A549 (cell line): ENCODE data around the gene PYCARD. TPM values are rescaled to one million over a fixed set of nuclear protein-coding genes. Genes with fewer than 3 reads are reported as not detected.

Experiments
- ATAC-seq, 2 experiments: fragments of 200-7000 bp in 1 of 2; fragments of >200 bp in 1 of 2; cut with Nextera tagmentation in 1 of 2; cut with Tn5 transposase in 1 of 2; 3 replicates each; pipeline versions ENCODE4 v1.8.0 to v1.9.1; 2018 to 2020; ENCODE audit warnings: mild to moderate bottlenecking in 1 of 2, moderate library complexity in 1 of 2
- CTCF ChIA-PET: fragments of 300-600 bp; sonication (Branson Sonifier 250); formaldehyde crosslinking; extraction: SDS; loops from one replicate; lab custom pipeline; 2021; ENCODE audit warnings: antibody characterized with exemption, inconsistent platforms; lab: Yijun Ruan, JAX
- POLR2A ChIA-PET: fragments of 350-600 bp; formaldehyde crosslinking; extraction: SDS; loops from one replicate; lab custom pipeline; 2021; ENCODE audit warnings: antibody characterized with exemption, inconsistent platforms; lab: Yijun Ruan, JAX
- DNase-seq, 2 experiments: peaks; one replicate each; pipeline versions ENCODE4 v3.0.0 to v3.0.0-alpha.2; 2011 to 2016; ENCODE audit warnings: low read depth in 1 of 2, low spot score in 1 of 2
- FAIRE-seq: peaks from 2 replicates; lab custom pipeline; 2011; peaks lifted over from hg19 to GRCh38; lab: Jason Lieb, UNC
- H3K27ac ChIP-seq, 2 experiments: fragments of >200 bp; sonication (Bioruptor Twin); formaldehyde crosslinking; 3 replicates each; pipeline ENCODE4 v1.5.1; 2016 to 2017
- H3K4me1 ChIP-seq: fragments of >200 bp; sonication (Bioruptor Twin); formaldehyde crosslinking; 3 replicates; pipeline ENCODE4 v1.6.1; 2016
- H3K4me2 ChIP-seq: fragments of >200 bp; sonication (Bioruptor Twin); formaldehyde crosslinking; 3 replicates; pipeline ENCODE4 v1.6.1; 2016
- H3K4me3 ChIP-seq: fragments of >200 bp; sonication (Bioruptor Twin); formaldehyde crosslinking; 3 replicates; pipeline ENCODE4 v1.5.1; 2016
- H3K9me3 ChIP-seq: fragments of >200 bp; sonication (Bioruptor Twin); formaldehyde crosslinking; 3 replicates; pipeline ENCODE4 v1.6.1; 2016
- BCL3 ChIP-seq: fragments of >200 bp; sonication (Bioruptor Twin); formaldehyde crosslinking; IDR thresholded peaks from 3 replicates; pipeline ENCODE4 v1.6.1; 2016
- BHLHE40 ChIP-seq: IDR thresholded peaks from 2 replicates; pipeline ENCODE4 v1.6.1; 2012; ENCODE audit warnings: low read depth, low read length, inconsistent platforms
- CEBPB ChIP-seq, 2 experiments: fragments of >200 bp in 1 of 2; sonication (Bioruptor Twin) in 1 of 2; formaldehyde crosslinking in 1 of 2; IDR thresholded peaks; 2 replicates each; pipeline ENCODE4 v1.6.1; 2012 to 2016
- CHD2 ChIP-seq: fragments of 150-350 bp; IDR thresholded peaks from 2 replicates; pipeline ENCODE4 v1.6.1; 2014; ENCODE audit warnings: low read length; ENCODE audit not compliant: partially characterized antibody
- CTCF ChIP-seq: fragments of >200 bp; sonication (Bioruptor Twin); formaldehyde crosslinking; IDR thresholded peaks from 3 replicates; pipeline ENCODE4 v1.5.1; 2016
- E2F6 ChIP-seq: IDR thresholded peaks from 2 replicates; pipeline ENCODE4 v1.6.1; 2012; ENCODE audit warnings: low read depth, borderline replicate concordance
- ELK1 ChIP-seq: fragments of 150-350 bp; IDR thresholded peaks from 2 replicates; pipeline ENCODE4 v1.6.1; 2014; ENCODE audit warnings: low read depth, mild to moderate bottlenecking, low read length
- FOSL2 ChIP-seq, 2 experiments: fragments of 450-650 bp in 1 of 2; fragments of >200 bp in 1 of 2; sonication (Bioruptor Twin) in 1 of 2; formaldehyde crosslinking; IDR thresholded peaks; 2 replicates each; pipeline versions ENCODE4 v1.5.0 to v1.6.1; 2016 to 2020; ENCODE audit warnings: mild to moderate bottlenecking in 1 of 2, moderate library complexity in 1 of 2
- HDAC2 ChIP-seq: fragments of 200-600 bp; sonication (generic); IDR thresholded peaks from 2 replicates; pipeline ENCODE4 v1.6.1; 2016
- HEYL ChIP-seq: fragments of 250-450 bp; sonication (Bioruptor Pico); IDR thresholded peaks from 2 replicates; pipeline ENCODE4 v1.8.0; 2021; ENCODE audit warnings: mild to moderate bottlenecking, moderate library complexity
- HOXB13 ChIP-seq: fragments of 250-450 bp; sonication (Bioruptor Pico); IDR thresholded peaks from 2 replicates; pipeline ENCODE4 v1.5.0; 2020; ENCODE audit warnings: low read depth, mild to moderate bottlenecking, moderate library complexity
- HOXB5 ChIP-seq: fragments of 250-450 bp; sonication (Bioruptor Pico); IDR thresholded peaks from 2 replicates; pipeline ENCODE4 v1.5.0; 2020; ENCODE audit warnings: mild to moderate bottlenecking, moderate library complexity
- JUNB ChIP-seq: fragments of >200 bp; sonication (Bioruptor Twin); formaldehyde crosslinking; IDR thresholded peaks from 2 replicates; pipeline ENCODE4 v1.6.1; 2016
- KDM1A ChIP-seq: fragments of 200-600 bp; sonication (generic); IDR thresholded peaks from 2 replicates; pipeline ENCODE4 v1.6.1; 2016; ENCODE audit warnings: low read depth, mild to moderate bottlenecking
- KDM5A ChIP-seq: fragments of 200-600 bp; sonication (generic); IDR thresholded peaks from 2 replicates; pipeline ENCODE4 v1.6.1; 2016; ENCODE audit warnings: antibody characterized with exemption, mild to moderate bottlenecking
- PHF8 ChIP-seq: fragments of 200-600 bp; sonication (generic); IDR thresholded peaks from 2 replicates; pipeline ENCODE4 v1.6.1; 2016; ENCODE audit warnings: low read depth, mild to moderate bottlenecking, antibody characterized with exemption, moderate library complexity, borderline replicate concordance
- RAD21 ChIP-seq, 2 experiments: fragments of >200 bp in 1 of 2; sonication (Bioruptor Twin) in 1 of 2; formaldehyde crosslinking in 1 of 2; IDR thresholded peaks in 1 of 2; conservative IDR thresholded peaks in 1 of 2; 2 replicates in 1 of 2; 3 replicates in 1 of 2; pipeline ENCODE4 v1.6.1; 2012 to 2018; ENCODE audit warnings: inconsistent platforms in 1 of 2
- SREBF2 ChIP-seq: fragments of 450-650 bp; IDR thresholded peaks from 2 replicates; pipeline ENCODE4 v1.6.1; 2014; ENCODE audit warnings: mild to moderate bottlenecking, moderate library complexity
- TFCP2L1 ChIP-seq: fragments of 250-450 bp; sonication (Bioruptor Pico); IDR thresholded peaks from 2 replicates; pipeline ENCODE4 v1.5.0; 2021; ENCODE audit warnings: mild to moderate bottlenecking
- ZC3H11A ChIP-seq: fragments of 450-650 bp; IDR thresholded peaks from 2 replicates; pipeline ENCODE4 v1.6.1; 2014; ENCODE audit warnings: antibody characterized with exemption, mild to moderate bottlenecking
- ZFP36 ChIP-seq: fragments of 450-650 bp; IDR thresholded peaks from 2 replicates; pipeline ENCODE4 v1.6.1; 2014; ENCODE audit warnings: borderline replicate concordance; ENCODE audit not compliant: partially characterized antibody
- WGBS: methylation state at CpG from one replicate; pipeline ENCODE4 v1.1.6; 2017; ENCODE audit errors: missing lambda C conversion rate; 5-methylcytosine and 5-hydroxymethylcytosine counted together
- polyA plus RNA-seq, 4 experiments: library from polyadenylated mRNA; depleted of rRNA in 3 of 4; stranded (reverse); fragments of >200 nt; fragmentation: RNase III in 1 of 4; extraction: RNeasy Plus Mini Kit Qiagen cat#74134 plus additional on column Dnase treatment in 1 of 4; gene quantifications; 2 replicates in 3 of 4; 3 replicates in 1 of 4; pipeline ENCODE4 v1.2.3, GENCODE V29; 2011 to 2017
- TF ChIP-seq, protein P1 (sequence below): fragments of 450-650 bp; IDR thresholded peaks from 2 replicates; pipeline ENCODE4 v1.6.1; 2014; ENCODE audit warnings: antibody characterized with exemption
- TF ChIP-seq, protein P2 (sequence below): fragments of 200-600 bp; sonication (generic); IDR thresholded peaks from 2 replicates; pipeline ENCODE4 v1.6.1; 2016; ENCODE audit warnings: antibody characterized with exemption, mild to moderate bottlenecking, moderate library complexity
- TF ChIP-seq, protein P3 (sequence below): fragments of >200 bp; sonication (Bioruptor Twin); formaldehyde crosslinking; IDR thresholded peaks from 2 replicates; pipeline ENCODE4 v1.6.1; 2016

PYCARD gene
- polyA plus RNA-seq, 2 of the 4 experiments (the other 2 are of a cell fraction): 16.1 to 30.1 TPM

DNA sequence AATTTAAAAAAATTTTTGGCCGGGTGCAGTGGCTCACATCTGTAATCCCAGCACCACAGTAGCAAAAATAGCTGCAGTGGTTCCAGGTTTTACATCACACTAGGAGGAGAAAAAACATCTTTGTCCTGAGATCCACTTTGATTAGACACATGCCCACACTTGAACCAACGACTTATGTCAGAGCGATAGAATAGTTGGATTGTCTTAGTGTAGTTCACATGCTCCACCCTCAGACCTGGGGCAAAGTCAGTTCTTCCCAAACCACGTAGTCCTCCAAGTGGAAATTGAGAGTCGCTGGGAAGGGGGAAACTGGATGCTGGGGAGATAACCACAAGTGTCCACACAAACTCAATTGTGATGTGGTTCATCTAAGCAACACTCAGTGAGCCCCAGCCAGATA, 45.8 kb upstream of the PYCARD start:
- ChIA-PET CTCF (interaction anchor here (1.0 to 1.8 kb wide), 4 partner anchors 18 to 194 kb away, joined by 3 to 6 read pairs (median 4); partner anchors contain the start of gene ZNF843), POLR2A (no interaction called here)
- Histone ChIP-seq H3K4me3 (no peak overlapping the region), H3K9me3 (no peaks in the 10 kb centered on the region), H3K27ac (no peak overlapping the region), H3K4me2 (no peak overlapping the region), H3K4me1 (peaks cover 8% of the 10 kb centered on the region)
- no peak for FAIRE-seq
- ATAC-seq: no peak
- no peak for DNase-seq
- WGBS: 65% methylated on average over 5 of the region's 5 CpGs
- TF ChIP-seq ELK1 (no peak), SREBF2 (no peak), CEBPB (IDR thresholded peaks at IDR 0.05) (no peak), TFCP2L1 (CRISPR knock-in tag) (no peak), ZFP36 (no peak), KDM1A (no peak), HOXB5 (CRISPR knock-in tag) (no peak), HOXB13 (no peak), JUNB (no peak)

- POLR2A ChIA-PET: no interaction called here
- H3K9me3 ChIP-seq: no peaks in the 10 kb centered on the region
- 90% methylated on average over 3 of the region's 3 CpGs for WGBS
- no peak for TF ChIP-seq RAD21 (conservative IDR thresholded peaks at IDR 0.05 in 1 of 2, IDR thresholded peaks at IDR 0.05 in 1 of 2)
- TF ChIP-seq CTCF: no peak
- TF ChIP-seq E2F6: no peak
- no peak for TF ChIP-seq ZC3H11A
- no peak for TF ChIP-seq BHLHE40
- no peak for TF ChIP-seq CHD2
- TF ChIP-seq, protein P1, sequence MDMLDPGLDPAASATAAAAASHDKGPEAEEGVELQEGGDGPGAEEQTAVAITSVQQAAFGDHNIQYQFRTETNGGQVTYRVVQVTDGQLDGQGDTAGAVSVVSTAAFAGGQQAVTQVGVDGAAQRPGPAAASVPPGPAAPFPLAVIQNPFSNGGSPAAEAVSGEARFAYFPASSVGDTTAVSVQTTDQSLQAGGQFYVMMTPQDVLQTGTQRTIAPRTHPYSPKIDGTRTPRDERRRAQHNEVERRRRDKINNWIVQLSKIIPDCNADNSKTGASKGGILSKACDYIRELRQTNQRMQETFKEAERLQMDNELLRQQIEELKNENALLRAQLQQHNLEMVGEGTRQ: no peak
- no peak for TF ChIP-seq TFCP2L1 (CRISPR knock-in tag)
- no peak for TF ChIP-seq BCL3
- TF ChIP-seq, protein P2, sequence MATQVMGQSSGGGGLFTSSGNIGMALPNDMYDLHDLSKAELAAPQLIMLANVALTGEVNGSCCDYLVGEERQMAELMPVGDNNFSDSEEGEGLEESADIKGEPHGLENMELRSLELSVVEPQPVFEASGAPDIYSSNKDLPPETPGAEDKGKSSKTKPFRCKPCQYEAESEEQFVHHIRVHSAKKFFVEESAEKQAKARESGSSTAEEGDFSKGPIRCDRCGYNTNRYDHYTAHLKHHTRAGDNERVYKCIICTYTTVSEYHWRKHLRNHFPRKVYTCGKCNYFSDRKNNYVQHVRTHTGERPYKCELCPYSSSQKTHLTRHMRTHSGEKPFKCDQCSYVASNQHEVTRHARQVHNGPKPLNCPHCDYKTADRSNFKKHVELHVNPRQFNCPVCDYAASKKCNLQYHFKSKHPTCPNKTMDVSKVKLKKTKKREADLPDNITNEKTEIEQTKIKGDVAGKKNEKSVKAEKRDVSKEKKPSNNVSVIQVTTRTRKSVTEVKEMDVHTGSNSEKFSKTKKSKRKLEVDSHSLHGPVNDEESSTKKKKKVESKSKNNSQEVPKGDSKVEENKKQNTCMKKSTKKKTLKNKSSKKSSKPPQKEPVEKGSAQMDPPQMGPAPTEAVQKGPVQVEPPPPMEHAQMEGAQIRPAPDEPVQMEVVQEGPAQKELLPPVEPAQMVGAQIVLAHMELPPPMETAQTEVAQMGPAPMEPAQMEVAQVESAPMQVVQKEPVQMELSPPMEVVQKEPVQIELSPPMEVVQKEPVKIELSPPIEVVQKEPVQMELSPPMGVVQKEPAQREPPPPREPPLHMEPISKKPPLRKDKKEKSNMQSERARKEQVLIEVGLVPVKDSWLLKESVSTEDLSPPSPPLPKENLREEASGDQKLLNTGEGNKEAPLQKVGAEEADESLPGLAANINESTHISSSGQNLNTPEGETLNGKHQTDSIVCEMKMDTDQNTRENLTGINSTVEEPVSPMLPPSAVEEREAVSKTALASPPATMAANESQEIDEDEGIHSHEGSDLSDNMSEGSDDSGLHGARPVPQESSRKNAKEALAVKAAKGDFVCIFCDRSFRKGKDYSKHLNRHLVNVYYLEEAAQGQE: no peak
- TF ChIP-seq PHF8: no peak
- TF ChIP-seq HEYL (CRISPR knock-in tag): no peak
- TF ChIP-seq KDM5A: no peak
- TF ChIP-seq ELK1: no peak
- TF ChIP-seq HDAC2: no peak
- no peak for TF ChIP-seq FOSL2 (IDR thresholded peaks at IDR 0.05)
- TF ChIP-seq FOSL2 (CRISPR knock-in tag; IDR thresholded peaks at IDR 0.05): no peak
- TF ChIP-seq, protein P3, sequence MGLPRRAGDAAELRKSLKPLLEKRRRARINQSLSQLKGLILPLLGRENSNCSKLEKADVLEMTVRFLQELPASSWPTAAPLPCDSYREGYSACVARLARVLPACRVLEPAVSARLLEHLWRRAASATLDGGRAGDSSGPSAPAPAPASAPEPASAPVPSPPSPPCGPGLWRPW: no peak
- TF ChIP-seq SREBF2: no peak
- TF ChIP-seq, all 56 proteins: peak for 0
- no peak for DNase-seq
- Histone ChIP-seq H3K4me2 (no peak overlapping the region), H3K4me1 (no peaks in the 10 kb centered on the region), H3K27ac (no peak overlapping the region), H3K4me3 (no peak overlapping the region)
- ATAC-seq: no peak
- CTCF ChIA-PET: no interaction called here
- no peak for FAIRE-seq
Measured at GRCh38 chr16:31246296-31246695, 43.7 kb upstream of the PYCARD start.
